ENCODE measurements around the gene AXIN2. TPM values are rescaled to one million over a fixed set of nuclear protein-coding genes. Genes with fewer than 3 reads are reported as not detected.

The AXIN2 gene
- total RNA-seq, 1 donor from 2014 or later: 88.7 TPM

GRCh38 chr17:65554553-65555223, 6.8 kb downstream of the AXIN2 start:
- no peaks in the 10 kb centered on the region for H3K9me3 Mint-ChIP-seq
- no peak overlapping the region for H3K4me3 Mint-ChIP-seq
- H3K27ac Mint-ChIP-seq: peak overlapping the region; percentile 84
- no peak for DNase-seq (ENCODE audit: low spot score in 2 of 2, unreplicated experiment in 2 of 2)
- H3K36me3 Mint-ChIP-seq: peaks cover 10% of the 10 kb centered on the region
- no peaks in the 10 kb centered on the region for H3K27me3 Mint-ChIP-seq (ENCODE audit: low read depth)
- TF ChIP-seq CTCF (IDR thresholded peaks at IDR 0.05; ENCODE audit: unreplicated experiment): no peak
- H3K4me1 Mint-ChIP-seq: peaks cover 39% of the 10 kb centered on the region

GRCh38 chr17:65553646-65554552, 7.5 kb downstream of the AXIN2 start:
- H3K4me1 Mint-ChIP-seq: peaks cover 42% of the 10 kb centered on the region
- peak overlapping the region; percentile 44 for H3K4me3 Mint-ChIP-seq
- no peaks in the 10 kb centered on the region for H3K27me3 Mint-ChIP-seq (ENCODE audit: low read depth)
- H3K9me3 Mint-ChIP-seq: no peaks in the 10 kb centered on the region
- no peak for DNase-seq (ENCODE audit: low spot score in 2 of 2, unreplicated experiment in 2 of 2)
- peak overlapping the region; percentile 93 for H3K27ac Mint-ChIP-seq
- H3K36me3 Mint-ChIP-seq: peaks cover 18% of the 10 kb centered on the region
- TF ChIP-seq CTCF (IDR thresholded peaks at IDR 0.05; ENCODE audit: unreplicated experiment): no peak

DNA sequence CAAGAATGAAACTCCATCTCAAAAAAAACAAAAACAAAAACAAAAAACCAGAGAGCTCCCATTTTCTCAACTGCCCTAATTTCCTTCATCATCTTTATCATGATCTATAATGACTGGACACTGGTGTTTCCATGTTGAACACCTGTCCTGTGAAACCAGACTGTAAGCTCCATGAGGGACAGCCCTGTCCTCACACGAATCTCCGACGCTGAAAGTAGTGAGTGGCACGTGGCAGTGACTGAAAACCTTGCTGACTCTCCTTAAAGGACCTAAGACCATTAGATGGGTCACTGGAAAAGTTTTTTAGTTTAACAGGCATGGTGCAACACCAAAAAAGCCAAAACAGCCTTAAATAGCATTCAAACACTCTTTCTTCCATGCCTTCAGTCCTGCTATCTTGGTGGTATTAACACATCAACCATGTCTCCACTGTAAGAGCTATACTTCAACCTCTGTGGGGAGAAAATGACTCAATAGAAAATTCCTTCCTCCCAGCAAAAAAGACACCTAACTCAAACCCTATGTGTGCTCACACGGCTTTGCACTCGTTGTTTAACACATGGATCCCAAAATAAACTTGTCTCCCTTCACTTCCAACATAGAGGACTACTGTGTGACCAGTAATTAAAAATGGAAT, 8.3 kb downstream of the AXIN2 start:
- Mint-ChIP-seq H3K36me3 (peaks cover 23% of the 10 kb centered on the region), H3K27ac (peak overlapping the region; percentile 93), H3K4me3 (peak overlapping the region; percentile 44), H3K9me3 (no peaks in the 10 kb centered on the region), H3K27me3 (ENCODE audit: low read depth) (no peaks in the 10 kb centered on the region), H3K4me1 (peaks cover 48% of the 10 kb centered on the region)
- no peak for DNase-seq (ENCODE audit: low spot score in 2 of 2, unreplicated experiment in 2 of 2)
- TF ChIP-seq CTCF (IDR thresholded peaks at IDR 0.05; ENCODE audit: unreplicated experiment): no peak

GRCh38 chr17:65552214-65552613, 9.2 kb downstream of the AXIN2 start:
- Mint-ChIP-seq H3K27ac (peak overlapping the region; percentile 67), H3K4me1 (peaks cover 55% of the 10 kb centered on the region), H3K36me3 (peaks cover 25% of the 10 kb centered on the region), H3K9me3 (no peaks in the 10 kb centered on the region), H3K27me3 (ENCODE audit: low read depth) (no peaks in the 10 kb centered on the region), H3K4me3 (no peak overlapping the region)
- DNase-seq (ENCODE audit: low spot score in 2 of 2, unreplicated experiment in 2 of 2): no peak
- TF ChIP-seq CTCF (IDR thresholded peaks at IDR 0.05; ENCODE audit: unreplicated experiment): no peak

- Mint-ChIP-seq H3K36me3 (peaks cover 26% of the 10 kb centered on the region), H3K4me1 (peaks cover 62% of the 10 kb centered on the region)
Observed at GRCh38 chr17:65551267-65552040, 10.0 kb downstream of the AXIN2 start.

More at GRCh38 chr17:65551267-65552040, 10.0 kb downstream of the AXIN2 start:
- H3K27me3 Mint-ChIP-seq (ENCODE audit: low read depth): no peaks in the 10 kb centered on the region
- DNase-seq (ENCODE audit: low spot score in 2 of 2, unreplicated experiment in 2 of 2): no peak
- H3K27ac Mint-ChIP-seq: peak overlapping the region; percentile 67
- H3K4me3 Mint-ChIP-seq: no peak overlapping the region
- H3K9me3 Mint-ChIP-seq: no peaks in the 10 kb centered on the region
- no peak for TF ChIP-seq CTCF (IDR thresholded peaks at IDR 0.05; ENCODE audit: unreplicated experiment)
